HEK293 (cell line): Measurements from ENCODE around the gene KARS1.

Experiments used
- CTCF ChIA-PET: fragments of 350-600 bp; formaldehyde crosslinking; extraction: SDS; loops from one replicate; lab custom pipeline; 2021; ENCODE audit warnings: antibody characterized with exemption; lab: Yijun Ruan, JAX
- POLR2A ChIA-PET: fragments of 300-600 bp; formaldehyde crosslinking; extraction: SDS; loops from one replicate; lab custom pipeline; 2020; ENCODE audit warnings: antibody characterized with exemption, inconsistent platforms; lab: Yijun Ruan, JAX
- H3K27ac ChIP-seq: fragments of 200-500 bp; sonication (Bioruptor generic); 2 replicates; pipeline ENCODE4 v1.5.1; 2014; ENCODE audit warnings: low read depth, low read length, control low read depth, inconsistent platforms; ENCODE audit errors: extremely low read depth
- H3K36me3 ChIP-seq, 2 experiments: fragments of 200-500 bp in 1 of 2; sonication (Bioruptor generic) in 1 of 2; 1 replicate in 1 of 2; 2 replicates in 1 of 2; pipeline ENCODE4 v1.5.1; 2014 to 2017; ENCODE audit warnings: inconsistent platforms in 2 of 2, low read length in 2 of 2; ENCODE audit not compliant: control insufficient read depth in 2 of 2, insufficient read depth in 1 of 2
- H3K4me1 ChIP-seq: fragments of 200-500 bp; sonication (Bioruptor generic); 2 replicates; pipeline ENCODE4 v1.5.1; 2014; ENCODE audit warnings: mild to moderate bottlenecking, low read length, inconsistent platforms; ENCODE audit not compliant: control insufficient read depth, insufficient read depth
- H3K4me3 ChIP-seq: 2 replicates; pipeline ENCODE4 v1.5.1; 2011; ENCODE audit warnings: low read depth, mild to moderate bottlenecking, control low read depth, low read length, moderate library complexity
- H3K9me3 ChIP-seq: fragments of 200-500 bp; sonication (Bioruptor generic); 2 replicates; pipeline ENCODE4 v1.5.1; 2014; ENCODE audit warnings: low read depth, low read length, inconsistent platforms; ENCODE audit not compliant: control insufficient read depth, insufficient read depth
- BCL11B ChIP-seq: fragments of 450-650 bp; formaldehyde crosslinking; IDR thresholded peaks from 2 replicates; pipeline ENCODE4 v1.5.1; 2016; ENCODE audit warnings: low read depth, missing biosample characterization, missing genetic modification characterization
- HOXC10 ChIP-seq: sonication (generic); formaldehyde crosslinking; IDR thresholded peaks from 2 replicates; pipeline ENCODE4 v1.8.1; 2023; ENCODE audit warnings: mild to moderate bottlenecking, missing genetic modification reagents
- KLF1 ChIP-seq: fragments of 450-650 bp; formaldehyde crosslinking; IDR thresholded peaks from 2 replicates; pipeline ENCODE4 v1.5.1; 2016; ENCODE audit warnings: missing biosample characterization, missing genetic modification characterization
- PATZ1 ChIP-seq: fragments of 450-650 bp; formaldehyde crosslinking; IDR thresholded peaks from 2 replicates; pipeline ENCODE4 v1.5.1; 2016; ENCODE audit warnings: missing biosample characterization, missing genetic modification characterization
- TCF7L2 ChIP-seq: IDR thresholded peaks from 2 replicates; pipeline ENCODE4 v1.6.1; 2011; ENCODE audit warnings: low read depth, mild to moderate bottlenecking, inconsistent platforms, low read length, moderate library complexity, borderline replicate concordance
- ZBTB7A ChIP-seq: fragments of 450-650 bp; formaldehyde crosslinking; IDR thresholded peaks from 2 replicates; pipeline ENCODE4 v1.5.1; 2016; ENCODE audit warnings: low read depth, missing biosample characterization, missing genetic modification characterization
- ZNF248 ChIP-seq: fragments of 450-650 bp; formaldehyde crosslinking; IDR thresholded peaks from 2 replicates; pipeline ENCODE4 v1.5.1; 2017; ENCODE audit warnings: missing biosample characterization, missing genetic modification characterization
- ZNF266 ChIP-seq: fragments of 450-650 bp; formaldehyde crosslinking; IDR thresholded peaks from 2 replicates; pipeline ENCODE4 v1.5.1; 2016; ENCODE audit warnings: missing biosample characterization, missing genetic modification characterization, low read depth
- ZNF302 ChIP-seq: fragments of 450-650 bp; formaldehyde crosslinking; IDR thresholded peaks from 2 replicates; pipeline ENCODE4 v1.5.1; 2016; ENCODE audit warnings: missing biosample characterization, missing genetic modification characterization, low read depth
- ZNF311 ChIP-seq: fragments of 450-650 bp; formaldehyde crosslinking; IDR thresholded peaks from 2 replicates; pipeline ENCODE4 v1.5.1; 2017; ENCODE audit warnings: missing biosample characterization, missing genetic modification characterization, borderline replicate concordance
- ZNF362 ChIP-seq: fragments of 450-650 bp; formaldehyde crosslinking; IDR thresholded peaks from 2 replicates; pipeline ENCODE4 v1.5.1; 2016; ENCODE audit warnings: missing biosample characterization, missing genetic modification characterization
- ZNF518A ChIP-seq: fragments of 450-650 bp; formaldehyde crosslinking; conservative IDR thresholded peaks from 2 replicates; pipeline ENCODE4 v1.5.1; 2016; ENCODE audit warnings: low read depth, missing biosample characterization, missing genetic modification characterization
- ZNF521 ChIP-seq: fragments of 450-650 bp; formaldehyde crosslinking; IDR thresholded peaks from 2 replicates; pipeline ENCODE4 v1.5.1; 2017; ENCODE audit warnings: missing biosample characterization, mild to moderate bottlenecking, missing genetic modification characterization
- ZNF549 ChIP-seq: fragments of 450-650 bp; IDR thresholded peaks from 2 replicates; pipeline ENCODE4 v1.5.1; 2018; ENCODE audit warnings: missing biosample characterization, missing genetic modification characterization, mild to moderate bottlenecking, inconsistent platforms, moderate library complexity
- ZNF555 ChIP-seq: fragments of 450-650 bp; formaldehyde crosslinking; conservative IDR thresholded peaks from 2 replicates; pipeline ENCODE4 v1.5.1; 2017; ENCODE audit warnings: missing biosample characterization, mild to moderate bottlenecking, missing genetic modification characterization, inconsistent platforms
- ZNF670 ChIP-seq: fragments of 450-650 bp; formaldehyde crosslinking; IDR thresholded peaks from 2 replicates; pipeline ENCODE4 v1.5.1; 2016; ENCODE audit warnings: missing biosample characterization, missing genetic modification characterization, low read depth
- ZSCAN16 ChIP-seq: fragments of 450-650 bp; formaldehyde crosslinking; IDR thresholded peaks from 2 replicates; pipeline ENCODE4 v1.5.1; 2016; ENCODE audit warnings: missing biosample characterization, missing genetic modification characterization
- ZSCAN23 ChIP-seq: fragments of 450-650 bp; formaldehyde crosslinking; IDR thresholded peaks from 2 replicates; pipeline ENCODE4 v1.5.1; 2016; ENCODE audit warnings: missing biosample characterization, missing genetic modification characterization
- ZSCAN30 ChIP-seq: fragments of 450-650 bp; IDR thresholded peaks from 2 replicates; pipeline ENCODE4 v1.5.1; 2018; ENCODE audit warnings: missing biosample characterization, mild to moderate bottlenecking, missing genetic modification characterization, moderate library complexity
- TF ChIP-seq, protein P1 (sequence below): fragments of 450-650 bp; formaldehyde crosslinking; IDR thresholded peaks from 2 replicates; pipeline ENCODE4 v1.5.1; 2016; ENCODE audit warnings: missing biosample characterization, missing genetic modification characterization

Gene KARS1

GRCh38 chr16:75626806-75627205 is 20.7 kb downstream of the KARS1 start:
- H3K27ac ChIP-seq: no peak overlapping the region
- ChIA-PET POLR2A (no interaction called here), CTCF (interaction anchor here (0.8 to 1.6 kb wide), 2 partner anchors 15 to 137 kb away, joined by 3 to 4 read pairs; no protein-coding TSS in a partner anchor)
- no peak for TF ChIP-seq ZNF518A (tag by site-specific recombination)
- no peak for TF ChIP-seq ZNF311 (tag by site-specific recombination)
- no peak for TF ChIP-seq KLF1 (tag by site-specific recombination)
- TF ChIP-seq ZBTB7A: no peak
- TF ChIP-seq ZNF248: no peak
- no peak for TF ChIP-seq ZNF670 (tag by site-specific recombination)
- no peak for TF ChIP-seq ZNF521
- TF ChIP-seq ZNF266 (tag by site-specific recombination): no peak
- TF ChIP-seq ZNF362: no peak
- TF ChIP-seq BCL11B (tag by site-specific recombination): no peak
- H3K9me3 ChIP-seq: no peaks in the 10 kb centered on the region
- H3K36me3 ChIP-seq: peaks cover 8 to 61% of the 10 kb centered on the region in 2 experiments; a peak in 2 of 3 replicates
- no peak overlapping the region for H3K4me3 ChIP-seq
- H3K4me1 ChIP-seq: peaks cover 6% of the 10 kb centered on the region; the same call in 1 of the 2 replicates

- ChIA-PET CTCF (no interaction called here), POLR2A (no interaction called here)
- Histone ChIP-seq H3K9me3 (no peaks in the 10 kb centered on the region), H3K4me3 (no peak overlapping the region), H3K27ac (0 out of 2 replicates have a peak overlapping the region, but pooled peaks have one; percentile 11), H3K4me1 (peaks cover 6% of the 10 kb centered on the region; the same call in 1 of the 2 replicates), H3K36me3 (peaks cover 4 to 52% of the 10 kb centered on the region in 2 experiments; a peak in 2 of 3 replicates)
- TF ChIP-seq HOXC10 (CRISPR knock-in tag) (no peak), ZSCAN23 (tag by site-specific recombination) (0 out of 2 replicates have a peak, but pooled peaks have one; percentile 63), ZNF549 (tag by site-specific recombination) (no peak), ZNF302 (no peak), ZNF555 (tag by site-specific recombination) (no peak), ZSCAN30 (no peak), PATZ1 (tag by site-specific recombination) (0 out of 2 replicates have a peak, but pooled peaks have one; percentile 38), ZNF518A (tag by site-specific recombination) (0 out of 2 replicates have a peak, but pooled peaks have one; percentile 23), TCF7L2 (0 out of 2 replicates have a peak, but pooled peaks have one; percentile 29), ZSCAN16 (tag by site-specific recombination) (no peak)
- TF ChIP-seq, protein P1, sequence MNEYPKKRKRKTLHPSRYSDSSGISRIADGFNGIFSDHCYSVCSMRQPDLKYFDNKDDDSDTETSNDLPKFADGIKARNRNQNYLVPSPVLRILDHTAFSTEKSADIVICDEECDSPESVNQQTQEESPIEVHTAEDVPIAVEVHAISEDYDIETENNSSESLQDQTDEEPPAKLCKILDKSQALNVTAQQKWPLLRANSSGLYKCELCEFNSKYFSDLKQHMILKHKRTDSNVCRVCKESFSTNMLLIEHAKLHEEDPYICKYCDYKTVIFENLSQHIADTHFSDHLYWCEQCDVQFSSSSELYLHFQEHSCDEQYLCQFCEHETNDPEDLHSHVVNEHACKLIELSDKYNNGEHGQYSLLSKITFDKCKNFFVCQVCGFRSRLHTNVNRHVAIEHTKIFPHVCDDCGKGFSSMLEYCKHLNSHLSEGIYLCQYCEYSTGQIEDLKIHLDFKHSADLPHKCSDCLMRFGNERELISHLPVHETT (tag by site-specific recombination): peak; percentile 73
Measured at GRCh38 chr16:75624921-75625334, 22.5 kb downstream of the KARS1 start.
